Stimulated activated CD4-positive, alpha-beta T cell treated with anti-CD3 and anti-CD28 coated beads, Interleukin-4, amount 100 ng/mL, for 1 hour (primary cell): Measurements from ENCODE around the gene SAA2.
"Not testable (repeated sequence)": the region's sequence is repeated elsewhere in the genome, so short reads cannot be mapped to it uniquely, and the experiment has no call there.

Experiments
- DNase-seq: peaks from one replicate; pipeline ENCODE4 v3.0.0-alpha.2; 2020

Gene SAA2

DNA sequence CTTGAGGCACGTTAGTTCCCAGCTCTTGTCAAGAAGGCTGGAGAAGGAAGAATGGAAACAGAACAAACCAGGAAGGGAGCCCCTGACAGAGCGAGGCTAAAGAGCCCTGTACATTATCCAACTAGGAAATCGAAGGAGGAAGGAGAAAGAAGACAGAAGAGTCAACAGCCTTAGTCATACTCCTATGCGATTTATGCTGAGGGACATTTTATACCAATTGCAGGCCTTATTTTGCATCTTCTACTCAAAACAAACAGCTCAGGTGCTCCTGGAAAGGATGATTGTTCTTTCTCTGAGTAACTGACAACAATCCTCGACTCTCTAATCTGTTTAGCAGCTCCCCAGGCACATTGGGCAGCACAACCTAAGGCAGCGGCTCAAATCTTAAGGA is 1.3 kb downstream of the SAA2 start:
- not testable (repeated sequence) for DNase-seq

DNA sequence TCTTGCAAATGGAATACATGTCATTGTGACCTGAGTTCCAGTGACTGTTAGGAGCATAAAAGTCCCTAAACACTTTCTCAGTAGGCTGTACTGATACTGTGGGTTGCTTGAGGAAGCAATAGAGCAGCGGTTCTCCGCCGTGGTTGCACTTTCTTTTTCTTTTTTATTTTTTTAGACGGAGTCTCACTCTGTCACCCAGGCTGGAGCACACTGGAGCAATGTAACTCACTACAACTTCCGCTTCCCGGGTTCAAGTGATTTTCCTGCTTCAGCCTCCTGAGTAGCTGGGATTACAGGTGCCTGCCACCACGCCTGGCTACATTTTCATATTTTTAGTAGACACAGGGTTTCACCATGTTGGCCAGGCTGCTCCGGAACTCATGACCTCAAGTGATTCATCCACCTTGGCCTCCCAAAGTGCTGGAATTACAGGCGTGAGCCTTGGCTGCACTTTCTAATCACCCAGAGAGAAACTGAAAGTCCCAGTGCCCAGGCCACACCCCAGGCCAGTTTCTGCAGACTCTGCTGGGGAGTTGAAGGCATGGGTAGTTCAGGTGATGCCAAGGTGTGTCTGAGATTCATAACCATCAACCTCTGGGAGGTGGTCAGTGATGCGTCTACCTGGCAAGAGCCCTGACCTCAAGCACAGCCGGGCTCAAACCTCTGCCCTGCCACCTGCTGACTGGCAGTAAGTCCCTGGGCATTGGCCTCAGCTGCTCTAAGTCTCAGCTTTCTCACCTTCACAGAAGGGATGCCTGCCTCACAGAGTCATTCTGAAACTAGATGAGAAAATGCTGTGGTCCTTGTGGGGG is 1.9 kb downstream of the SAA2 start:
- DNase-seq: not testable (repeated sequence)

GRCh38 chr11:18245396-18245795 is 3.1 kb downstream of the SAA2 start:
- DNase-seq: no peak

DNA sequence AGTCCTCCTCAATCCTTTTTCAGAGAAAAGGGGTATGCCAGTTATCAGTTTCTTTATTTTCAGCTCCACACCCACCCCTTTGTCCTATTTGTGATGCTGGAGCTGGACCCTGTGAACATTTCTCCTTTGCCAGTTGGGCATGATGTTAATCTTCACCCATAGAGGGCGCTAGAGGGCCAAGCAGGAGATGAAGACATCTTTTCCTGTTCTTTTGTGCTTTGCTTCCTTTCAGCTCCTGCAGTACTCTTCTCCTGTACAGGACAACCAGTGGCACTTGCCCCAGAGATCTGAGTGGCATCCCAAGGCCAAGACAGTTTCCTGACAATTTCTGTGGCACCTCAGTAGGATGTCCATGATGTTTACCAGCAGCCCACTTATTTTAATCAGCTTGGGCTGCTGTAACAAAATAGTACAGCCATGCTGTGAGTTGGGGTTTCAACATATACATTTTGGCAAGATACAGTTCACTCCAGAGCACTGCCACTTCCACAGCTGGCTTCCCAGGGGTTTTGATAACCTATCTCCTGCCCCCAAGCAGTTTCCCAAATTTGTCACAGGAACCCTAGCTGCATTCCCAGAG is 4.6 kb downstream of the SAA2 start:
- DNase-seq: peak; percentile 17

DNA sequence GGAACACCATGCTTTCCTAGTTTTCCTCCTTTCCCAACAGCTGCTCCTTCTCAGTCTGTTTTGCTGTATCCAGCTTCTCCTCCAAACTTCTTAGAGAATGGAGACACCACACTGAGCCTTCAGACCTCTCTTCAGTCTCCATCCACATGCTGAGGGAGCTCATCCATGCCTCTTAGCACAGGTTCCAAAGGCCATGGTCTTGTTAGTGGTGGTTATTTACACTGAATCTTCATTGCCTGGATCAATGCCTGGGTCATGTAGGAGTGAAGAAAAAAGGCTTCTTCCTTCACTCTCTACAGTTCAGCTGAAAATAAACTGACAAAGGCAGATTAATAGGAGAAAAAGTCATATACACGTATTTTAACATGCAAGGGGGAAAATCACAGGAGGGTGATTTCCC is 8.8 kb downstream of the SAA2 start:
- DNase-seq: no peak

DNA sequence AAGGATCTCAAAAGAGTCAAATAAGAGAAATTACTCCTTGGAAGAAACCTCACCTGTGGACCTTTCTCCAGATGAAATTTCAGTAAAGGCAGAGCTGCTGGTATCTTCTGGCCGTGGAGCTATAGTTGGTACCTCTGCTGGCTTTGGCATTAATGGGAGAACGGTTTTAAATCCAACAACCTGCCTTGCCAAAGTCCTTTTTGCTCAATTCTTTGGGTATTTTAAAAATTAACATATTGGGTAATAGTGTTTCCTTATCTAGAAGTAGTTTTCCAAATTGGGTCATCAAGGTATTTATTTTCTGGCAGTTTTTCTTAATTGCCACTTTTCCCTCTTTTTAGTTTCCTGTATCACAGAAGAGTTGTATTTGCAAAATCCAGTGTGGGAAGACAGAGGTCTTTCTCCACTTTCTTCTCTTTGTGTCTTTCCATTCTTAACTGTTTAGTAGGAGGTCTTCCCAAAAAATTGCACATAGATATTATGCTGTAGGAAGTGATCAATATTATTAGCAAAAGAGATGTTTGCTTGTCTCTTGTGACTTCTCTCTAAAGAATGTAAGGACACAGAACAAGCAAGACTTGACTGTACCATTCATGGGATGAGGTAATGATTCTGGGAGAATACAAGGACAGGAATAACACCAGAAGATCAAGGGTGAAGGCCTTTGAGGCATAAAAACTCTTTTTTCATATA is 11.7 kb downstream of the SAA2 start, which contains the start of gene SAA4:
TSS of gene SAA4 (minus strand) at position 139 of the 693 bp plus-strand sequence. CDS start 876 bp downstream, outside the sequence.
- DNase-seq: no peak

GRCh38 chr11:18235394-18236334 is 12.8 kb downstream of the SAA2 start:
- no peak for DNase-seq

- no peak for DNase-seq
Observed at GRCh38 chr11:18233912-18234311, 14.6 kb downstream of the SAA2 start.

DNA sequence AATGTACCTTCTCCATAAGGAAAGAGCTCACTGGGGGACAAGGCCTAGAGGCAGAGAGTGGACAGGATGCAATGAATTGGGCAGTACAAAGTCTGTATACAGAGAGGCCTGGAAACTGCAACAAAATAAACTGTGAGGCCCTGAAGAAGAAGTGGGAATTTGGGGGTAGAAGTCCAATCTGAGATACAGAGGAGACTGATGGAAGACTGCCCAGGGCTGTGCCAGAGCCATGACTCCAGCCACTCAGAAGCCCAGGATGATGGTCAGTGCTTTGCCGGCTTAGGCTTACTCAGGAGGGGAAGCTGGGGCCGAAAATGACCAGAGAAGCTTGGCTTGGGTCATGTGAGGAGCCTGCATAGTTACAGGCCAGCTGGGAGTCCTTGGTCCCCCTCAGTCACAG is 17.6 kb downstream of the SAA2 start:
- no peak for DNase-seq

GRCh38 chr11:18229501-18229900 is 19.0 kb downstream of the SAA2 start:
- no peak for DNase-seq

DNA sequence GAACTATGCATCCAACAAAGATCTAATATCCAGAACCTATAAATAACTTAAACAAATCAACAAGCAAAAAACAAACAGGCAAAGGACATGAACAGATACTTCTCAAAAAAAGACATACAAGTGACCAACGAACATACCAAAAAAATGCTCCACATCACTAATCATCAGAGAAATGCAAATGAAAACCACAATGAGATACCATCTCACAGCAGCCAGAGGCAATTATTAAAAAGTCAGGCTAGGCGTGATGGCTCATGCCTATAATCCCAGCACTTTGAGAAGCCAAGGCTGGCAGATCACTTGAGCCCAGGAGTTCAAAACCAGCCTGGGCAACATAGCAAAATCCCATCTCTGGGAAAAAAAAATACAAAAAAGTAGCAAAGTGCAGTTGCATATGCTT is 22.6 kb downstream of the SAA2 start:
- no peak for DNase-seq

DNA sequence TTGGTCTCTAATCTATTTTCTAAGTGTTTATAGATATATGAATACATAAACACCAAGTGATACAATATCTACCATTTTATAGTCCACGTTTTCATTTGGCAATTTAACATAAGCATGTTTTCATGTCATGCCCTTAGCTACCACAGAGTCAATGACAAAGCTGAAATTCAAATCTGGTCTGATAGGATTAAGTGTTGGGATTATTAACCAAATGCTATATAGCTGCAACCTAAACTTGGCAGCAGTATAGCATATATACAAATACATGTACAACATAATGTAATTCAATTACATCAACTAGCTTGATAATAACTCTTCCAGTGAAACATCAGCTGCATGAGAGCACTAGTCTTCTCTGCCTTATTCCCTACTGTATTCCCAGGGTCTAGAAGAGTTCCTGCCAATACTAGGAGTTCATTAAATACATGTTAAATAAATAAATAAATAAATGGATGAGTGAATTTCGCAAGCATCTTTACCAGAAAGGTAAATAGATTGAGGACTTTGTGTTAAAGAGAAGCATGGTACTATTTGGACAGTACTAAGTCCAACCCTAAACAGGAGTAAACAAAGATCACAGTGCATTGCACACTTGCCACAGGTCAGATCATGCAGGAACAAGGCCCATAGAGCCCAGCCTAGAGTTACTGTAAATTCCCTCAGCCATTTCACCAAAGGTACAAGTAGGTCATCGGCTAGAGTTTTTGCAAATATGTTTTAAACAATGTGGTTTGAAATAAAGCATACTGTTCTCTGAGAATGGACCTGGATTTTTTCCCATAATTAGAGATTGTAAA is 24.7 kb downstream of the SAA2 start:
- DNase-seq: no peak

DNA sequence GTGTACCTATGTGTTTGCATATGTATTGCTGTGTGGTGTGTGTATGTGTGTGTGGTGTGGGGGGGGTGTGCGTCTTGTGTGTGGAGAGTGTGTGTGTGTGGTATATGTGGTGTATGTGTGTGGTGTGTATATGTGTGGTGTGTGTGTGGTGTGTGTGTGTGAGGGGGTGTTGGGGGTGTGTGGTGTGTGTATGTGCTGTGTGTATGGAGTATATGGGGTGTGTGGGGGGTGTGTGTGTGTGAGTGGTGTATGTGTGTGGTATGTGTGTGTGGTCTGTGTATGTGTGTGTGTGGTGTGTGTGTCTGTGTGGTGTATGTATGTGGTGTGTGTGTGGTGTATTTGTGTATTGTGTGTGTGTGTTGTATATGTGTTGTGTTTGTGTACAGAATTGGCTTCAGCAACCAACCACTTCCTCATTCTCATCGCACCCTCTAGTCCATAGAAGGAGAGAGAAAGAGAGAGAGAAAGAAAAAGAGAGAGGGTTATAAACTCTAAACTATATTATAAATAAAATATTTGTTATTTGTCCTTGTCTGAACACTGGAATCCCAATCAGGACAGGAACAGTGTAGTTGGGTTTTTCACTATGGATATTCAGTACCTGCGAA is 25.6 kb downstream of the SAA2 start:
- DNase-seq: no peak

DNA sequence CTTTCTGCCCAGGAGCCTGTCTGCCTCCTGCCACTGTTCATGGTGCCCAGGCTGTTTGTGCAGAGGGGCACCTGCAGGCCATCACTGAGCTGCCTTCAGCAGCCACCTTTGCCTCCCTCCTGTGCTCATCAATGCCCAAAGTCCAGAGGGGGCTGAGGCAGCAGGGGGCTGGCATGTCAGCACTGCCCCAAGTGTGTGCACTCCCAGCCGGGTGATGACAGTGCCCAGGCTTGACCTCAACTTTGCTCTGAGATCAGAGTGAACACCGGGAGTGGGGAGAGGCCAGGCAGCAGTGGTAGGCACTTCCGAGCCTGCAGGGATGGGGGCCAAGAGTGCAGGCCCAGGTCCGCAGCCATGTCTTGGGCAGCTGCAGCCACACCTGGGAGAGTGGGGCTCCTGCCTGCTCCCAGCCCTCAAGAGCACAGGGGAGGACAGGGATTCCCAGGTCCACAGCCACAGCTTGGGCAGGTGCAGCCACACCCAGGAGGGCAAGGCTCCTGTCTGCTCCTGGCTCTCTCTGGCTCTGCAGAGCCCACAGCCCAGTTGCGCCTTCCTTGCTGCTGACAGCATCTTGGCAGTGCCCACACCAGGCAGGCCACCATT is 27.1 kb downstream of the SAA2 start:
- no peak for DNase-seq

- no peak for DNase-seq
Observed at GRCh38 chr11:18209058-18209457, 39.4 kb downstream of the SAA2 start.

- no peak for DNase-seq
Observed at GRCh38 chr11:18204771-18205170, 43.7 kb downstream of the SAA2 start.

DNA sequence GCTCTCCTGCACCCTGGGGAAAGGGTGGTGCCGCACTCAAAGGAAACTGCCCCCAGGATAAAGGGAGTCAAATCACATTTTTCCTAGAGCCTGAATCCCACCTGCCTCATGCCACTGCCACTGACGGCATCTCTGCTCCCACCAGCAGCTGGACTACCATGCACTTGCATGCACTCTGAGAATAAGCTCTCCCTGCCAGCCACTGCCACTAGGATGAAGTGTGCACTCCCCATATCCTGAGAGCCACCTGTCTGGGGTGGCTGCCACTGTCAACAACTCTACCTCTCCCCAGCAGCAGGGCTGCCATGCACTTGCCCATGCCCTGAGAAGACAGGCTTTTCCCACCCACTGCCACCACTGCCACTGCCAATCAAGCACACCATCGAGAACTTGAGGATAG is 44.2 kb downstream of the SAA2 start:
- DNase-seq: no peak

DNA sequence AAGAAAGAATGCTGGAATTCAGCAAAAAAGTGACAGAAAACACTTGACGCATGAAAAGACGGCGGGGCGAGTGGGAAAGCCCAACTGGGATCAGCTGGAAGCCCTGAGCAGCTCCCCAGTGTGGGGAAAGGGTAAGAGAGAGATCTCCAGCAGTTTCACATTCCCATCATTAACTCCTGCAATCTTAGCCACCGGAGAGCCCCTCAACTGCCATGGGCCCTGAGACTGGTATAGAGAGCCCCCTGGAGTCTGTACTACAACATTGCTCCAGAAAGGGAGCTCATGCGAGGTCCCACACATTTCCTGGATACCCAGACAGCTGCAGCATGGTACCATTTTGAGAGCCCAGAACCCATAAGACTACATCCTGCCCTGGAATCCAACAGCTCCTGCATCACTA is 44.7 kb downstream of the SAA2 start:
- DNase-seq: no peak

- not testable (repeated sequence) for DNase-seq
Observed at GRCh38 chr11:18197738-18198137, 50.7 kb downstream of the SAA2 start.

DNA sequence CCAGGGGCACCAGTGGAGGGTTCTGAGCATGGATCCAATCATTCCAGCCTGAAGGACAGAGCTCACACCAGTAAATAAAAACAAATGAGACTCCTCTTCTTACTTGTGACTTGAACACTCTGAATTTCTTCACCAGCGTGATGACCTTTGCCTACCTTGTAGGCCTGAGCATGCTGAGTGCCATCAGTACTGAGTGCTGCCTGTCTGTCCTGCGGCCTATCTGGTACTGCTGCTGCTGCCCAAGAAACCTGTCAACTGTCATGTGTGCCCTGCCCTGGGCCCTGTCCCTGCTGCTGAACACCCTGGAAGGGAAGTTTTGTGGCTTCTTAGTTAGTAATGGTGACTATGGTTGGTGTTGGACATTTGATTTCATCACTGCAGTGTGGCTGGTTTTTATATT is 51.9 kb downstream of the SAA2 start:
- DNase-seq: no peak
